Myocyte (in vitro differentiated cells): ENCODE data around the gene PFKFB2. TPM values are rescaled to one million over a fixed set of nuclear protein-coding genes. Genes with fewer than 3 reads are reported as not detected.

Source experiments
- DNase-seq: peaks from one replicate; pipeline ENCODE4 v3.0.0-alpha.2; 2012; ENCODE audit warnings: low read depth
- total RNA-seq: library from RNA; depleted of rRNA; stranded (reverse); fragments of >200 nt; gene quantifications from 2 replicates; pipeline ENCODE4 v1.2.3, GENCODE V29; 2014

The PFKFB2 gene
- total RNA-seq, 1 donor from 2014 or later, result 6.0 TPM

DNA sequence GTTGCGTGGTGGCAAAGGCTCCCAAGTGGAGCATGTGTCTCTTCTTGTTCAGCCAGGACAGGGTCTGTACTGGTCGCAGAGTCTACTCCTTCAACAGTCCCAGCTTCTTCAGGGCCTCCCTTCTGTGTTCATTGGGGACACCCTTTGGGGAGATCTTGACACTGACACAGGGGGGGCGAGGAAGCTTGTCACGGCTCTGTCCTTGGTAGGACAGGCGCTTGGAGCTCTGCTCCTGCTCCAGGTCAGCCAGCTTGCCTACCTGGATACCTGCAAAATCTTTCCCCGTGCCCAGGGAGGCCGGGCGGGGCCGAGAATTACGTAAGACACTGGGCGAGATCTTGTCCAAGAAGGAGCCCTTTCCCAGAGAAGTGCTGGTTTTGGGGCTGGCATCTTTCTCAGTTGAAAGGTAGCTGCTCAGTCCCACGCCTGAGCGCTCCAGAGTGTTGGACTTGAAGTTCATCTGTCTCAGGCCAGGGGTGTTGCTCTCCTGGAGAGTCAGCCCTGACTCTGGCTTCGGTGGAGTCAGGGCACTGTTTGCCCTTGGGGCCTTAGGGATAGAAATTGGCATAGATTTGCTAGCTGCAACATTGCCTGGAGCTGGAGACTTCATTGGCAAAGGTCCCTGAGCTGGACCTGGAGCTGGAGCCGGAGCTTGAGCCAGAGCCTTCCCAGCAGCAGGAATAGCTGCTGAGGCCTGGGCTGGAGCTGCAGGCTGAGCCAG lies 31.0 kb upstream of the PFKFB2 start:
- DNase-seq, result no peak

GRCh38 chr1:207022996-207023679 lies 29.9 kb upstream of the PFKFB2 start:
- DNase-seq, result no peak

DNA sequence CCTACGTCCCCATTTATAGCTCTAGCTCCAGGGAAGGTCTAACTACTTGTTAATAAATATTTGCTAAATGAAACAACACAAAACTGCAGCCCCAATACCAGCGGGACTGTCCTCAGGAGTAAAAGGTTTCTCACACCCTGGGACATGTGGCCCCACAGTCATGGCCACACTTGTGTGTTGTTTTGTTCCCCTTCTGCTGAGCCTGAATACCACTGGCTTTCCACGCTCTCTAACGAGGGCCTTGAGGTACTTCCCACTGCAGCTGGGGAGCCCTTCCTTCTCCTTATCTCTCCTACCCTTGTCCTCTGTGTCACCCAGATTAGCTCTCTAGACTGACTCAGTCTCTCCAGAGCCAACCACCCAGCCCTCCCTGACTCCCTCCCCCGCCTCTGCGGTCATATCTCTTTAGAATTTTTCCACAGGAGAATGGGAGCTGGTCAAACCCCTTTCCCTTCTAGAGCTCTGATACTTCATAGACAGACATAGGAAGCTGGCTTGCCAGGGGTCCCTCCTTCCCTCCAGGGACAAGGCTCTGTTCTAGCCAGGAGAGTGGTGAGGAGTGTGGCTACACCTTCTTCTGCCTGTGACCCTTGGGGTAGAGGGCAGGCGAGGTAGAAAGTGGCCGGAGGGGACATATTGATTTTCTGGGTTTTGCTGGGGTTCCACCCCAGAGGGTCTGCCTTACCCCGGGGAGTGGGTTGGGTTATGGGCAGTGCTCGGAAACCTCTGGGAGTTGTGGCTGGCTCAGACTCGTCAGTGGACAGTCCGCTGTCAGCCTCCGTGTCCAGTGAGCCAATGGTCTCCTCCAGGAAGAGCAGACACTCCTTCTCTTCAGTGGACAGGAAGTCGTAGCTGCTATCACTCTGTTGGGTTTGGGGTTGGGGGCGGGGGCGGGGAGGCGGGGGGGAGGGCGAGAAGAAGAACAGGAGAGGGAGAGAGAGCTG lies 28.6 kb upstream of the PFKFB2 start:
- no peak for DNase-seq

DNA sequence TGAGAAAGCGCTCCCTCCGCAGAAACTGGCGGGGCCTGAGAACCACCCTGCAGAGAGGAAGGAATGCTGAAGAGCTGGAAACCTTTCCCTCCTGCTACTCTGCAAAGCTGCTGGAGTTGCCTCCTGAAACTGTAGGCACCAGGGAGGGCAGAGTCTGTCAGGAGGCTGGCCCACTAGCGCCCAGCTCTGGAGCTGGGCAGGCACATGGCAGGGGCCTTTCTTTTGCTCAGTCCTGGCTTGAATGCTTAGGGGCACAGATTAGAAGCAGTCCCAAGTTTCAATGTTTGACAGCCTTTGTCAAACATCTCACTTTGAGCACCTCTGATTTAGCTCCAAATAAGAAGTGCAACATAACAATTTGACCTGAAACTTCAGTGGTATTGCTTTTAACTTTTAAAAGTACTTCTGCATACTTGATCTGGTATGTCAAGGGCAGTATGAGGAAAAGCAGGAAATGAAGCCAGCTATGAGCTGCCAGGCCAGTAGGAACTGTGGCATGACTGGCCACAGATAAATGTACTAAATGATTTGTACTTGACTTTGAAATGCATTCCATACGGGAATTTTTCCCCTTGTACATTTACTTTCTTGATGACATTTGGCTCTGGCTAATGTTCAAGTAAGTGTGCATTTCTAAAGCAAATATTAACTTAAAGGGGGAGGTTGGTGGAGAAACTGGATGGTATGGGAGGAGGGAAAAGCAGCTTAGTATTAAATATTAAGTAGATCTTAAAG lies 27.8 kb upstream of the PFKFB2 start:
- DNase-seq, result no peak

DNA sequence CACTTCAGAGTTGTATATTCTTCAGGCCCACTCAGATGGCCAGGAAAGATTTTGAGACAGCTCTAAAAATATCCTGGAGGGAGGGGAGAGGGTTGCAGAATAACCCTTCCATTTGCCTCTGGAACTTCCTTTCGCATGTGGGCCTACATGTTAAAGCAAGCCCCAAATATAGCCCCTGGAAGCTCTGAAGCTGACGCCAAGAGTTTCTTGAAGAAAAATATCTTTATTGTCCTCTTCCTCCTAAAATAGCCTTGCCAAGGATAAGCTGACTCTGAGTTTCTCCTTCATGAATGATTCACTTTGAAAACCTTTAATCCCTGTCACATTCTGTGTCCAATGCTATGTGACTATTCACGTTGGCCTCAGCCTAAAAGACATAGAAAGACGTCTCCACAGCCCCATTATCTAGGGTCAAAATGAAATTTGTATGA lies 27.0 kb upstream of the PFKFB2 start:
- peak; percentile 49 for DNase-seq

DNA sequence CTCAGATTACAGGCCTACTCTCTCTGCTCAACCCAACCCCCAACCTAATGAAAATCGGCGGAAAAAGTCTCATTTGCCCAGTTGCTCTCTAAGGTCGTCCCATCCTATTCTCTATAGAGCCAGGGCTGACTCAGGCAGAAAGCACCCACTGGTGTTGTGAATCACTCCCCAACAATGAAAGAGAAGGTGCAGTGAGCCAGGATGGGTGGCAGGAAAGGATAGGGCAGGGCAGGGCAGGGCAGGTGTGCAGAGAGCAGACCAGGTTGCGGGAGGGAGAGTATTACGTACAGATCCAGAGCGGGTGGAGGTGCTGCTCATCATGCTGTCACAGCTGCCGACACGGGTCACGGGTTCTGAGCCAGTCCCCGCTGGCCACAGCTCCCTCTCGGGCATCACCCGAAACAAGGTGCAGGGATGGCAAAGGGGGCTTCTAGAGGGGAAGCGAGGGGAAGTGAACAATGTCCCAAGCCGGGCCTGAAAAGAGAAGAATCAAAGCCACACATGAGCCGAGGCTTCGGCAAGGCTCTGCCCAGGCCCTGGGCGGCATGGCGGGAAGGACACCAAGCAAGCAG lies 25.8 kb upstream of the PFKFB2 start:
- DNase-seq, result peak; percentile 30

- no peak for DNase-seq
Measured at GRCh38 chr1:207027921-207028320, 25.2 kb upstream of the PFKFB2 start.

DNA sequence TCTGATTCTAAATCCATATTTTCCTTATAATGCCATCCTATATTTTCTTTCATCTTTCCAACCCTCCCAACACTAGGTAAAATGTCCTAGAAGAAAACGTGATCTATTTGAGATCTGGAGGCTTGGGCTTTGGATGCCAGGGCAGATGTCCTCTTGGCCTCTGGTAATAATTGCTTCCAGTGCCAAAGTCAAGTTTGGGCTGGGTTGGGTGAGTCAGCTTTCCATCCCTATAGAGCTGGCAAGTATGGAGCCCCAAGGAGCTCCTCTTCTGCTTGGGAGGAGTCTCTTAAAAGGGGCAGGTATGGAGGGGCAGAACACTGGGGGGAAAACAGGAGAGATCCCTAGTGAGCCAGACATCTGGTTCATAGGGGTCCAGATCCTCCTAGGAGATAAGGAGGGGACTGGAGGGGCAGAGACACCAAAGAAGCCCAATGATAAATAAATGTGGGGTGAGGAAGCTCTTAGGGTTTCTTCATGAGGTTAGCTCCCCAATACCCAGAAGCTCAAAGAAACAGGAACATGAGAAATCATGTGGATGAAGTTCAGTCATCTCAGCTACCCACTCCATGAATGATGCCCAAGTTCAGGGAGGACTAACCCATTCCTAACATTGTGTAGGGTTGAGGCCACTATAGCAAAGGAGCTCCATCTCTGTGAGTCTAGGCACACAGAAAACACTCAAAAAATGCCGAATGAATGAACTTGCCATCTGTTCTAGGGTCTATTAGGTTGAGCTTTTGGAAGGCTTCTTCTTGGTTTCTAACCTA lies 24.0 kb upstream of the PFKFB2 start:
- no peak for DNase-seq

DNA sequence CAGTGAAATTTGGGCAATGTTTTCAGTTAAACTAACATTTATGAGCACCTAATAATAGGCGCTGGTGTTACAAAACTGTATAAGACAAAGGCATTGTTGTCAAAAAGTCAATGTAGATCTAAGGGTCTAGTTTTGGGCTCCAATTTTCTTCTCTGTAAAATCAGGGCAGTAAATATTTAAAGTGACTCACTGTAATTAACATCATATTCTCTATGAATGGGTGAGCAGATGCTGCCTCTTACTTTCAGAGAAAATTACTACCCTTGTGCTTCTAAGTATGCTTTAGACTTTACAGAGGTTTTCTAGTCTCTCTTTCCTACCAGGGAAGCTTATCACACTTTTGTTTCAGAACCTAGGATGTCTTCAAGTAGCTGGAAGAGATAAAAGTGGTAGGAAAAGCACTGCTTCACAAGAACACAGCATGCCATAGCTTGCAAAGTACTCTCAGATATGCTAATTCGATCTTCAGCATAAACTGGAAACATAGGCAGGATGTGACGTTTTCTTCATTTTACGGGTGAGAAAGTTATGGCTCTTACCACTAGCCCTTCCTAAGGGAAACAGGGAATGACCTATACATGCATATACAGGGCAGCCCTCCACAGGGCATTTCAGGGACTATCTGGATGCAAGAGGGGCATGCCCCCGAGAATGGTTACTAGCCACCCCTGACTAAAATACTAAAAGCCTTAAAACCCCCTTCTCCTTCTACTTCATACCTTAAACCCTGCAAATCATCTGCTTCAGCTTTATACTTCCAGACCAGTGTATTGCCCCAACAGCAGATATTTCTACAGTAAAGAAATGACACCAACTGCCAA lies 23.2 kb upstream of the PFKFB2 start:
- no peak for DNase-seq

GRCh38 chr1:207030522-207031009 lies 22.5 kb upstream of the PFKFB2 start:
- no peak for DNase-seq

DNA sequence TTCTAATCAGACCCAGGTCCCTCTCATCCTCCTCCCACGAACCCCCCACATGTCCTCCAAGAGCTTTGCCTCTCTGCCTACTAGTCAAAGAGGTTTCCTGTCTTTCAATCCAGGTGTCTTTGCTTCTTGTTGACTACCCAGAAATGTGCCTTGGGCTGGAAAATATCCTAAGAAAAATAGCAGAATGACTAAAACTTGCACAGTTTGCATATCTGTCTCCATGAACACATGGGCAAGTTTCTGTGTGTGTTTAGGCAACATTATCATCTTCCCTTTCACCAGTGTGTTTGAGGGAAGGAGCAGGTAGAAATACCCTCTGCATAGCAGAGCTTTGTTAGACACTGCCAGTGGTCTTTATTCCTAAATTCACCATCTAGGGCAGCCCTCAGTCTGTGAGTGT lies 22.1 kb upstream of the PFKFB2 start:
- no peak for DNase-seq

DNA sequence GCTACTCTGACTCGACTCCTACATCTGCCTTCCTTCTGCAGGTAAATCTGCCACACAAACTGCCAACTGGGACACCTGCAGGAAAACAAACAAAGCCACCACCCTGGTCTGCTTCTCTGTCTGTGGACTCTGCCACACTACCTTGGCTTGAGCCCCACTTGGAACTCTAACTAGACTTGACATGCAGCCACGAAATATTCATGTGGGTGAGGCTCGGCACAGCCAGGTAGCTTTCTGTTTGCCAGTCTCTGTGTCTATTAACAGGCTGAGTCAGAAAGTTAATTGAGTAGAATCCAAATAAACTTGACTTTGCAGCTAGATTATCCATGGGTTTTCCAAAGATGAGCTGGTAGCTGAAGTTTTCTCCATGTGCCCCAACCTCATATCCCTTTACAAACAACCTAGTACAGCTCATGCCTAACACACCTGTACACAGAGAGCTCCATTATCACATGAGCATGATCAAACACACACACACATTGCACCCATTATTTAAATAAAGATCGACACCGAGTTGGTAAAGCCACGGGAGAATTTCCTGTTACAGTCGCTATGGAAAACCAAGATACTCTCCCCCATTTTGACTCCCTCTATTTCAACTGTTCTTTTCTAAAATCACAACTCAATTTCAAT lies 21.3 kb upstream of the PFKFB2 start:
- DNase-seq, result no peak

DNA sequence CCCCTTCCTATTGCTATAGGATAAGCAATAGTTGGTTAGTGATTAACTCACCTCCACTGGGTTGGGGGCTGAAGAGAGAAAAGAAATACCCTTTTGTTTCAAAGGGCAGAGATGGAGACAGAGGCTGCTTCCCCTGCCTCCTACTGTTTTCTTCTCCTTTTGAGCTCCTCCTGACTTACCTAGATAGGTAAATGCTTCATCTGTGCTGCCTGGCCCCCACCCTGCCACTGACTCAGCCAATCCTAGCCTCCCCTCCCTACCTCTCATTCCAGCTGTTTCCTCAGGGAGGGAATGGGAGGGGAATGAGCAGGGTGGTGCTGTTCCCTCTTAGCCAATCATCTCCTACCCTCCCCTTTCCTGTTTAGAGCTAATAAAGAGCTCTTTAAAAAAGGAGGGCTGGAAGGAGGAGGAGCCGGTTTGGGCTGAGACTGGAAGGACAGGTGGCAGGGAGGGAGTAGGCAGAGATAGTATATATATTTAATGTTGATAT lies 20.5 kb upstream of the PFKFB2 start, which contains the start of gene C1orf116:
C1orf116 (minus strand) TSS at position 229 of the 490 bp plus-strand sequence. CDS start 5,158 bp downstream, outside the sequence.
- DNase-seq, result no peak

DNA sequence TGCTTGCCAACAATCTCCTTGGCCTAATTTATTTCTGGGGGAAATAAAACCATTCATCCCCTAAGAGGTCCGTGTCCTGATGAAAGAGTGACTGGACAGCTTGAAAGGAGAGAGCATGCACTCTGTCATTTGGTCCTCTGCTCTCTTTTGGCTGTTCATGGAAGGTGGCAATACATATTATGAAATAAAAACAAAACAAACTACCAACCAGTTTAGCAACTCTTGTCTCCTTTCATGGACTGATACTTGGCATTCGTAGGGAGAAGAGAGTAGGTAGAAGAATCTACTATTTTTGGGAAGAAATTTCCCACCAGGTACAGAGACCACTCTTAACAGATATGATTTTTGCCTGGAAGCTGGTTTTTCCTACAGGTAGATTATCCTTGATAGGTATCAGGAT lies 19.8 kb upstream of the PFKFB2 start:
- DNase-seq, result no peak

DNA sequence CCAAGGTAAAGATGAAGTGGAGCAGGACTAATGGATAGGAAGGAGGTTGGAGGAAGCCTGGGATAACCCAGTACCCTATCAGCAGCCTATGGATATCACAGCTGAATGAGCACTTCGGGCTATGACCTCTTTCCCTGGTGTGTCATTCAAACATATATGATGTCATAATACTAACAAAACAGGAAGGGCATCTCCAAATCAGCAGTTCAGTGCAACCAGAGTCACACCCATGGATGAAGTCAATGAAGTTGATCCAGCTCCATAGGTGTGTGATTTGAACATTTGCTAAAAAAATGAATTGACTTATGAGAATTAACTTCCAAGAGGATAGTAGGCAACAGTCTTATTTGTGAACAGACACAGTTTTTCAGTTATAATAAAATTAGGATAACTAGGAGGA lies 18.9 kb upstream of the PFKFB2 start:
- no peak for DNase-seq

DNA sequence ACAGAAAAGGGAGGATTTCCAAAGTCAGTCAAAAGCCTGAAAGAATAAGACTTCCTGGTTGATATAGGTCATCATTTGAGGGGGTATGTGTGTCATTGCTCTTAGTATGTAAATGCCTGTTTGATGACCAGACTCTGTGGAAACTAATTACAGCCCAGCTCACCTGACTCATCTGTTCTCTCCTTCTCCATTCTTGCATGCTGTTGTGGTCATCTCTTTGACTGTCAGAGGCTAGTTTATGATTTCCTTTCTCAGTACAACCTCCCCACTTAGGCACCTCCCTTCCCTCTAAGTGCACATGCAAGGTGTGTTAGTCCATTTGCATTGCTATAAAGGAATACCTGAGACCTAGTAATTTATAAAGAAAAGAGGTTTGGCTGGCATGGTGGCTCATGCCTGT lies 18.1 kb upstream of the PFKFB2 start:
- DNase-seq, result no peak

DNA sequence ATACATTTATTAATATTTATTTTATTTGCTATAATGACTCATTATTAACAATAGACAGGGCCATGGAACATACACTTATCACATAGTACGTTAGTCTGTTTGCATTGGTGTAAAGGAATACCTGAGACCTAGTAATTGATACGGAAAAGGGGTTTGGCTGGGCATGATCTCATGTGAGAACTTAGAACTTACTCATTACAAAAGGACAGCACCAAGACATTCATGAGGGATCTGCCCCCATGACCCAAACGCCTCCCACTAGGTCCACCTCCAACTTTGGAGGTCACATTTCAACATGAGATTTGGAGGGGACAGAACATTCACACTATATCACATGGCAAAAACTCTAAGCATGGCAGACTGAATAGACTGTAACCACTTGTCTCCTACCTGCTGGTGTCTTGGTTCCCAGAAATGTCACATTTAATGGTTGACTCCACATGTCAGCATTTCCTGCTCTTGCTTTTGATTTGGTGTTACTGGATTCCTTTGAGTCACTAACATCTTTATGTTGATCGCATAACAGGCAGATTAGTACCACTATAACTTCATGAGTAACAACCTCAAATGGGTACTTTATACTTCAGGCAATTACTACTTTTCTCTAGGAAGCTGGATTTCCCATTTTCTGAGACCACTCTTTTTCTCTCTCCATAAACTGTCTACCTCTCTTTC lies 17.1 kb upstream of the PFKFB2 start:
- DNase-seq, result no peak

- no peak for DNase-seq
Measured at GRCh38 chr1:207036865-207037264, 16.2 kb upstream of the PFKFB2 start.
